Neural cell (in vitro differentiated cells): ENCODE data around the gene PPP1R9B. TPM values are rescaled to one million over a fixed set of nuclear protein-coding genes. Genes with fewer than 3 reads are reported as not detected.

Source experiments
- H2AFZ ChIP-seq: fragments of 200-600, 300-800 bp; sonication (generic), shearing (Covaris generic); 2 replicates; pipeline ENCODE4 v1.6.0; 2014; ENCODE audit warnings: low read depth, mild to moderate bottlenecking, antibody characterized with exemption, low read length, moderate library complexity
- H3F3A ChIP-seq: fragments of 200-600 bp; shearing (Covaris generic); 2 replicates; pipeline ENCODE4 v1.6.1; 2016; ENCODE audit warnings: mild to moderate bottlenecking, moderate library complexity, mixed read lengths, antibody characterized with exemption, low read length; ENCODE audit not compliant: insufficient read depth, poor library complexity, severe bottlenecking
- H3K27ac ChIP-seq: fragments of 200-600, 300-800 bp; sonication (generic), shearing (Covaris generic); 2 replicates; pipeline ENCODE4 v1.5.1; 2014; ENCODE audit warnings: mild to moderate bottlenecking, low read length, moderate library complexity
- H3K27me3 ChIP-seq: fragments of 300-800, 200-600 bp; sonication (generic), shearing (Covaris generic); 2 replicates; pipeline ENCODE4 v1.6.0; 2014; ENCODE audit warnings: mild to moderate bottlenecking, low read depth, low read length, moderate library complexity; ENCODE audit not compliant: insufficient read depth
- H3K36me3 ChIP-seq: fragments of 300-800, 200-600 bp; sonication (generic), shearing (Covaris generic); 2 replicates; pipeline ENCODE4 v1.5.1; 2014; ENCODE audit warnings: mild to moderate bottlenecking, antibody characterized with exemption, low read length, moderate library complexity; ENCODE audit not compliant: insufficient read depth
- H3K4me2 ChIP-seq: fragments of 300-800, 200-600 bp; sonication (generic), shearing (Covaris generic); 2 replicates; pipeline ENCODE4 v1.6.0; 2014; ENCODE audit warnings: mild to moderate bottlenecking, low read length
- H3K4me3 ChIP-seq: fragments of 300-800, 200-600 bp; sonication (generic), shearing (Covaris generic); 2 replicates; pipeline ENCODE4 v1.5.1; 2014; ENCODE audit warnings: mild to moderate bottlenecking, low read length, moderate library complexity
- H3K79me2 ChIP-seq: fragments of 200-600 bp; shearing (Covaris generic); replicated peaks from 2 replicates; pipeline ENCODE4 v1.6.0; 2014; ENCODE audit warnings: mild to moderate bottlenecking, low read length, moderate library complexity; ENCODE audit not compliant: insufficient read depth
- H3K9ac ChIP-seq: fragments of 300-800, 200-600 bp; sonication (generic), shearing (Covaris generic); 2 replicates; pipeline ENCODE4 v1.6.1; 2016; ENCODE audit warnings: mild to moderate bottlenecking, low read length, mixed read lengths
- H3K9me2 ChIP-seq: fragments of 200-600 bp; shearing (Covaris generic); 2 replicates; pipeline ENCODE4 v1.6.1; 2016; ENCODE audit warnings: mild to moderate bottlenecking, low read length, mixed read lengths; ENCODE audit not compliant: insufficient read depth
- H3K9me3 ChIP-seq: fragments of 200-600, 300-800 bp; sonication (generic), shearing (Covaris generic); 2 replicates; pipeline ENCODE4 v1.6.1; 2016; ENCODE audit warnings: mild to moderate bottlenecking, mixed run types, low read length, moderate library complexity, mixed read lengths
- H4K20me1 ChIP-seq: fragments of 200-600 bp; shearing (Covaris generic); 2 replicates; pipeline ENCODE4 v1.6.1; 2016; ENCODE audit warnings: mild to moderate bottlenecking, mixed run types; ENCODE audit not compliant: insufficient read depth
- EP300 ChIP-seq: fragments of 450-650 bp; conservative IDR thresholded peaks from 2 replicates; pipeline ENCODE4 v1.6.1; 2014; ENCODE audit warnings: antibody characterized with exemption, mild to moderate bottlenecking, moderate library complexity; ENCODE audit not compliant: poor library complexity, severe bottlenecking
- EZH2 ChIP-seq: fragments of 200-600, 300-800 bp; shearing (Covaris generic), sonication (generic); IDR thresholded peaks from 2 replicates; pipeline ENCODE4 v1.6.1; 2014; ENCODE audit warnings: antibody characterized with exemption, low read length, borderline replicate concordance, mild to moderate bottlenecking; ENCODE audit not compliant: insufficient read depth, poor library complexity, severe bottlenecking
- MXI1 ChIP-seq: fragments of 450-650 bp; conservative IDR thresholded peaks from 2 replicates; pipeline ENCODE4 v1.6.1; 2014; ENCODE audit warnings: antibody characterized with exemption, mild to moderate bottlenecking; ENCODE audit not compliant: poor library complexity, severe bottlenecking
- POLR2AphosphoS5 ChIP-seq: IDR thresholded peaks from 2 replicates; pipeline ENCODE4 v1.6.1; 2012
- RAD21 ChIP-seq: fragments of 450-650 bp; conservative IDR thresholded peaks from 2 replicates; pipeline ENCODE4 v1.6.1; 2014; ENCODE audit warnings: antibody characterized with exemption, mild to moderate bottlenecking, moderate library complexity
- SMC3 ChIP-seq: fragments of 450-650 bp; conservative IDR thresholded peaks from 2 replicates; pipeline ENCODE4 v1.6.1; 2014; ENCODE audit warnings: antibody characterized with exemption, mild to moderate bottlenecking, moderate library complexity; ENCODE audit not compliant: poor library complexity
- TAF1 ChIP-seq: IDR thresholded peaks from 2 replicates; pipeline ENCODE4 v1.6.1; 2012; ENCODE audit warnings: low read depth
- polyA plus RNA-seq: library from polyadenylated mRNA; depleted of rRNA; stranded (reverse); fragments of >200 nt; gene quantifications from 2 replicates; pipeline ENCODE4 v1.2.3, GENCODE V29; 2014
- TF ChIP-seq, protein P1 (sequence below): fragments of 450-650 bp; IDR thresholded peaks from 2 replicates; pipeline ENCODE4 v1.5.1; 2014; ENCODE audit warnings: antibody characterized with exemption, mild to moderate bottlenecking, moderate library complexity; ENCODE audit not compliant: poor library complexity, severe bottlenecking
- TF ChIP-seq, protein P2 (sequence below): IDR thresholded peaks from 2 replicates; pipeline ENCODE4 v1.6.1; 2012; ENCODE audit warnings: borderline replicate concordance

The PPP1R9B gene
- polyA plus RNA-seq, 1 donor from 2014 or later = 29.2 TPM

DNA sequence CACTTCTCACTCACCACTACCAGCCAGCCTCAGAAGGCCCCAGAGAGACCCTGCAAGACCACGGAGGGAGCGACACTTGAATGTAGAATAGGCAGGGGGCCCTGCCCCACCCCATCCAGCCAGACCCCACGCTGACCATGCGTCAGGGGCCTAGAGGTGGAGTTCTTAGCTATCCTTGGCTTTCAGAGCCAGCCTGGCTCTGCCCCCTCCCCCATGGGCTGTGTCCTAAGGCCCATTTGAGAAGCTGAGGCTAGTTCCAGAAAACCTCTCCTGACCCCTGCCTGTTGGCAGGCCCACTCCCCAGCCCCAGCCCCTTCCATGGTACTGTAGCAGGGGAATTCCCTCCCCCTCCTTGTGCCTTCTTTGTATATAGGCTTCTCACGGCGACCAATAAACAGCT lies 60.4 kb downstream of the PPP1R9B start:
- H2AFZ ChIP-seq = no peak overlapping the region
- TF ChIP-seq, protein P1, sequence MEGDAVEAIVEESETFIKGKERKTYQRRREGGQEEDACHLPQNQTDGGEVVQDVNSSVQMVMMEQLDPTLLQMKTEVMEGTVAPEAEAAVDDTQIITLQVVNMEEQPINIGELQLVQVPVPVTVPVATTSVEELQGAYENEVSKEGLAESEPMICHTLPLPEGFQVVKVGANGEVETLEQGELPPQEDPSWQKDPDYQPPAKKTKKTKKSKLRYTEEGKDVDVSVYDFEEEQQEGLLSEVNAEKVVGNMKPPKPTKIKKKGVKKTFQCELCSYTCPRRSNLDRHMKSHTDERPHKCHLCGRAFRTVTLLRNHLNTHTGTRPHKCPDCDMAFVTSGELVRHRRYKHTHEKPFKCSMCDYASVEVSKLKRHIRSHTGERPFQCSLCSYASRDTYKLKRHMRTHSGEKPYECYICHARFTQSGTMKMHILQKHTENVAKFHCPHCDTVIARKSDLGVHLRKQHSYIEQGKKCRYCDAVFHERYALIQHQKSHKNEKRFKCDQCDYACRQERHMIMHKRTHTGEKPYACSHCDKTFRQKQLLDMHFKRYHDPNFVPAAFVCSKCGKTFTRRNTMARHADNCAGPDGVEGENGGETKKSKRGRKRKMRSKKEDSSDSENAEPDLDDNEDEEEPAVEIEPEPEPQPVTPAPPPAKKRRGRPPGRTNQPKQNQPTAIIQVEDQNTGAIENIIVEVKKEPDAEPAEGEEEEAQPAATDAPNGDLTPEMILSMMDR = no peak
- no peak for TF ChIP-seq RAD21
- TF ChIP-seq SMC3 = no peak
- no peak for TF ChIP-seq EP300
- TF ChIP-seq MXI1 = no peak
- no peak overlapping the region for H3K4me2 ChIP-seq
- no peak overlapping the region for H3K4me3 ChIP-seq
- no peaks in the 10 kb centered on the region for H3K9me3 ChIP-seq
- H3K27ac ChIP-seq = no peak overlapping the region
- H3K9me2 ChIP-seq = no peaks in the 10 kb centered on the region
- H3K9ac ChIP-seq = no peak overlapping the region
- H3K36me3 ChIP-seq = no peaks in the 10 kb centered on the region
- no peaks in the 10 kb centered on the region for H3F3A ChIP-seq
- H4K20me1 ChIP-seq = no peaks in the 10 kb centered on the region
- no peaks in the 10 kb centered on the region for H3K79me2 ChIP-seq
- H3K27me3 ChIP-seq = no peaks in the 10 kb centered on the region

DNA sequence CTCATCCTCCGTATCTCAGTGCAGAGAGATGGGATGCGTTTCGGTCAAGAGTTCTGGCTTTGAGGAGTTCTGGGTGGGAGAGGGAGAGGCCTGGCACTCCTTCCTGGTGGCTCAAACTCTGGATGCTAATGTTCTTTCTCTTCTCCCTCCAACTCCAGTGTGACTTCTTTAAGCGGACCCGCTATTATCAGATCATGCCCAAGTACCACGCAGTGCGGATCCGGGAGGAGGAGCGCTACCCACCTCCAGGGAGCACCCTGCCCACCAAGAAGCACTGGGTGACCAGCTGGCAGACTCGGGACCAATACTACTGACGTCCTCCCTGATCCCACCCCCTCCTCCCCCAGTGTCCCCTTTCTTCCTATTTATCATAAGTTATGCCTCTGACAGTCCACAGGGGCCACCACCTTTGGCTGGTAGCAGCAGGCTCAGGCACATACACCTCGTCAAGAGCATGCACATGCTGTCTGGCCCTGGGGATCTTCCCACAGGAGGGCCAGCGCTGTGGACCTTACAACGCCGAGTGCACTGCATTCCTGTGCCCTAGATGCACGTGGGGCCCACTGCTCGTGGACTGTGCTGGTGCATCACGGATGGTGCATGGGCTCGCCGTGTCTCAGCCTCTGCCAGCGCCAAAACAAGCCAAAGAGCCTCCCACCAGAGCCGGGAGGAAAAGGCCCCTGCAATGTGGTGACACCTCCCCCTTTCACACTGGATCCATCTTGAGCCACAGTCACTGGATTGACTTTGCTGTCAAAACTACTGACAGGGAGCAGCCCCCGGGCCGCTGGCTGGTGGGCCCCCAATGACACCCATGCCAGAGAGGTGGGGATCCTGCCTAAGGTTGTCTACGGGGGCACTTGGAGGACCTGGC lies 61.3 kb downstream of the PPP1R9B start:
- TF ChIP-seq TAF1 (no peak), POLR2AphosphoS5 (no peak), SMC3 (no peak), EP300 (no peak), RAD21 (no peak), EZH2 (no peak), MXI1 (no peak)
- TF ChIP-seq, protein P2, sequence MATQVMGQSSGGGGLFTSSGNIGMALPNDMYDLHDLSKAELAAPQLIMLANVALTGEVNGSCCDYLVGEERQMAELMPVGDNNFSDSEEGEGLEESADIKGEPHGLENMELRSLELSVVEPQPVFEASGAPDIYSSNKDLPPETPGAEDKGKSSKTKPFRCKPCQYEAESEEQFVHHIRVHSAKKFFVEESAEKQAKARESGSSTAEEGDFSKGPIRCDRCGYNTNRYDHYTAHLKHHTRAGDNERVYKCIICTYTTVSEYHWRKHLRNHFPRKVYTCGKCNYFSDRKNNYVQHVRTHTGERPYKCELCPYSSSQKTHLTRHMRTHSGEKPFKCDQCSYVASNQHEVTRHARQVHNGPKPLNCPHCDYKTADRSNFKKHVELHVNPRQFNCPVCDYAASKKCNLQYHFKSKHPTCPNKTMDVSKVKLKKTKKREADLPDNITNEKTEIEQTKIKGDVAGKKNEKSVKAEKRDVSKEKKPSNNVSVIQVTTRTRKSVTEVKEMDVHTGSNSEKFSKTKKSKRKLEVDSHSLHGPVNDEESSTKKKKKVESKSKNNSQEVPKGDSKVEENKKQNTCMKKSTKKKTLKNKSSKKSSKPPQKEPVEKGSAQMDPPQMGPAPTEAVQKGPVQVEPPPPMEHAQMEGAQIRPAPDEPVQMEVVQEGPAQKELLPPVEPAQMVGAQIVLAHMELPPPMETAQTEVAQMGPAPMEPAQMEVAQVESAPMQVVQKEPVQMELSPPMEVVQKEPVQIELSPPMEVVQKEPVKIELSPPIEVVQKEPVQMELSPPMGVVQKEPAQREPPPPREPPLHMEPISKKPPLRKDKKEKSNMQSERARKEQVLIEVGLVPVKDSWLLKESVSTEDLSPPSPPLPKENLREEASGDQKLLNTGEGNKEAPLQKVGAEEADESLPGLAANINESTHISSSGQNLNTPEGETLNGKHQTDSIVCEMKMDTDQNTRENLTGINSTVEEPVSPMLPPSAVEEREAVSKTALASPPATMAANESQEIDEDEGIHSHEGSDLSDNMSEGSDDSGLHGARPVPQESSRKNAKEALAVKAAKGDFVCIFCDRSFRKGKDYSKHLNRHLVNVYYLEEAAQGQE = no peak
- TF ChIP-seq, protein P1 = no peak
- Histone ChIP-seq H3K36me3 (no peaks in the 10 kb centered on the region), H3K9ac (no peak overlapping the region), H2AFZ (no peak overlapping the region), H3K27ac (no peak overlapping the region), H3K4me3 (no peak overlapping the region), H3F3A (no peaks in the 10 kb centered on the region), H3K27me3 (no peaks in the 10 kb centered on the region), H3K4me2 (no peak overlapping the region), H3K79me2 (no peaks in the 10 kb centered on the region), H3K9me3 (no peaks in the 10 kb centered on the region), H4K20me1 (no peaks in the 10 kb centered on the region), H3K9me2 (no peaks in the 10 kb centered on the region)
